Stomach (tissue), 4 donors: ENCODE data around the gene COBL.

ENCODE experiments used
- CTCF ChIP-seq, 7 experiments: fragments of 450-650 bp in 4 of 7; fragments of 200-600 bp in 3 of 7; sonication (generic) in 3 of 7; IDR thresholded peaks; one replicate each; pipeline ENCODE4 v1.5.1; 2016 to 2019; ENCODE audit warnings: antibody characterized with exemption in 7 of 7, control low read depth in 2 of 7, mild to moderate bottlenecking in 1 of 7
- EP300 ChIP-seq: sonication (generic); formaldehyde crosslinking; IDR thresholded peaks from one replicate; pipeline ENCODE4 v1.6.1; 2017; ENCODE audit warnings: antibody characterized with exemption
- POLR2A ChIP-seq, 4 donors: fragments of 450-650 bp; IDR thresholded peaks; one replicate each; pipeline ENCODE4 v1.6.1; 2016; ENCODE audit warnings: antibody characterized with exemption in 4 of 4, control low read depth in 2 of 4, mild to moderate bottlenecking in 1 of 4, moderate library complexity in 1 of 4

DNA sequence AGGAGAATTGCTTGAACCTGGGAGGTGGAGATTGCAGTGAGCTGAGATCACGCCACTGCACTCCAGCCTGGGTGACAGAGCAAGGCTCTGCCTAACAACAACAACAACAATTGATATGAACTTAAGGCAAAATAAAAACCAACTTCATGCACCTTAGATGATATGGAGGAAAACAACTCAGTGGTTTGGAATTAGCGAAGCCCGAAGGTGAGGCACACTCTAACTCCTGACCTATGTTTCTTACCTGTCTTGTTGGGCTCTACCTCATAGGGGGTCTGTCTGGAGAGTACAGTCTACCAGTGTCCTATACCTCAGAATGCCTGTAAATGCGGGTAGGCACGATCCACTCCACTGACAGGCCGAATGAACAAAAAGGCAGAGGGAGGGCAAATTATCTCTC lies 24.3 kb upstream of the COBL start:
- TF ChIP-seq CTCF (IDR thresholded peaks at IDR 0.05) (no peak), EP300 (no peak), POLR2A (IDR thresholded peaks at IDR 0.05) (no peak)
